ENCODE results near the gene CFAP43. TPM values are rescaled to one million over a fixed set of nuclear protein-coding genes. Genes with fewer than 3 reads are reported as not detected.

CFAP43 gene
- total and polyA plus RNA-seq, 2 of the 8 experiments (the other 6 are each of a cell fraction or from before 2014, with no cell fraction given): 0.11 to 0.27 TPM

DNA sequence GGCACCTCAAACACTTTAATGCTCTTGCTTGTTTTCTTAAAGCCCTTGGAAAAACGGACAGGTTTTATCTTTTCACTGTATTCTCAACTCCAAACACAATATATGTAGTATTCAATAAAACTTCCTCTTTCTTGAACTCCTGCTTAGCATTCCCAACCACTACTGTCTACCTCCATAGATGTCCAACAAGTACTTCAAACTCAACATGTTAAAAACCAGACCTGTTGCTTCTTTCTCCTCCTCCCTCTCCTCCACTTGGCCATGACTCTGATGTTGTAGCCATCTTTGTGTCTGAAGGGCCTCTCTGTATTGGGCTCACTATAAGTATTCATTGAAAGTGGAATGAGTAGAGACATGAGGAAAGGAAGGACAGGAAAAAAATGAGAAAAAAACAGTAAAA lies 130.3 kb downstream of the CFAP43 start:
- no peak overlapping the region for H2BK120ac ChIP-seq (replicated peaks; ENCODE audit: low read depth, low read length)
- H4K8ac ChIP-seq (ENCODE audit: extremely low read depth, insufficient read depth, low read length): no peak overlapping the region
- no peak overlapping the region for H2BK20ac ChIP-seq (ENCODE audit: low read length)
- peaks cover 0 to 2% (median 0%) of the 10 kb centered on the region in 4 experiments; a peak in 1 of 7 replicates for H3K4me1 ChIP-seq (replicated peaks in 1 of 4; ENCODE audit: control insufficient read depth in 3 of 4, insufficient read depth in 4 of 4, low read length in 3 of 4)
- H3K56ac ChIP-seq (replicated peaks; ENCODE audit: insufficient read length, low read depth, low read length): no peak overlapping the region
- no peak overlapping the region for H3K14ac ChIP-seq (ENCODE audit: insufficient read length)
- no peaks in the 10 kb centered on the region for H3K79me2 ChIP-seq (ENCODE audit: control insufficient read depth in 1 of 2, insufficient read depth in 2 of 2, low read length in 2 of 2)
- no peak overlapping the region for H2AFZ ChIP-seq (ENCODE audit: low read length)
- no peaks in the 10 kb centered on the region for H3K79me1 ChIP-seq (ENCODE audit: low read depth, low read length)
- no peaks in the 10 kb centered on the region for H3K27me3 ChIP-seq (replicated peaks in 1 of 4; ENCODE audit: control insufficient read depth in 3 of 4, extremely low read depth in 1 of 4, insufficient read depth in 3 of 4, low read length in 3 of 4)
- no peak overlapping the region for H4K5ac ChIP-seq (ENCODE audit: insufficient read length, low read depth, low read length)
- no peaks in the 10 kb centered on the region for H3K36me3 ChIP-seq (ENCODE audit: control insufficient read depth in 2 of 4, insufficient read depth in 4 of 4, low read length in 3 of 4)
- H2BK15ac ChIP-seq (ENCODE audit: low read length): no peak overlapping the region
- H3K27ac ChIP-seq (ENCODE audit: low read depth, low read length): no peak overlapping the region
- no peak overlapping the region for H3K4me3 ChIP-seq (ENCODE audit: extremely low read depth in 1 of 4, insufficient read depth in 2 of 4, low read depth in 3 of 4, low read length in 4 of 4)
- H3K23me2 ChIP-seq (ENCODE audit: low read depth, low read length): no peaks in the 10 kb centered on the region
- 88% methylated on average over 1 of the region's 1 CpG; no CpG with 5 or more reads in 1 of the 2 experiments for WGBS, 2 experiments (ENCODE audit: extremely low coverage in 1 of 2, insufficient coverage in 1 of 2, insufficient read length in 1 of 2, insufficient replicate concordance in 2 of 2, low coverage in 1 of 2, low lambda C conversion rate in 2 of 2, missing lambda C conversion rate in 1 of 2)
- no peak overlapping the region for H3K4ac ChIP-seq (replicated peaks; ENCODE audit: insufficient read length, low read depth, low read length)
- peaks cover 4 to 5% of the 10 kb centered on the region in 2 experiments; a peak in 3 of 4 replicates for H3K9me3 ChIP-seq (ENCODE audit: insufficient read depth in 2 of 2, low read depth in 1 of 2, low read length in 1 of 2)
- CTCF ChIA-PET (ENCODE audit: partially characterized antibody): no interaction called here
- no peak overlapping the region for H2BK5ac ChIP-seq (ENCODE audit: low read depth, low read length)
- no peak overlapping the region for H3K4me2 ChIP-seq (ENCODE audit: insufficient read depth in 1 of 2, low read depth in 2 of 2, low read length in 2 of 2)
- H3K18ac ChIP-seq (ENCODE audit: extremely low read depth, low read length): no peak overlapping the region
- TF ChIP-seq SP4 (IDR thresholded peaks at IDR 0.05; ENCODE audit: low read length): no peak
- TF ChIP-seq SIRT6 (IDR thresholded peaks at IDR 0.05; ENCODE audit: low read length): no peak
- no peak for TF ChIP-seq CEBPB (IDR thresholded peaks at IDR 0.05; ENCODE audit: low read depth, low read length)
- no peak for TF ChIP-seq RFX5 (IDR thresholded peaks at IDR 0.05; ENCODE audit: borderline replicate concordance, low read depth, low read length)
- TF ChIP-seq CREB1 (IDR thresholded peaks at IDR 0.05): no peak
- no peak for TF ChIP-seq SIN3A (conservative IDR thresholded peaks at IDR 0.05 in 1 of 2, IDR thresholded peaks at IDR 0.05 in 1 of 2; ENCODE audit: low read depth in 1 of 2, low read length in 2 of 2)
- TF ChIP-seq YY1 (IDR thresholded peaks at IDR 0.05; ENCODE audit: low read depth, low read length): no peak
- H2AK5ac ChIP-seq (ENCODE audit: low read depth, low read length): no peak overlapping the region
- DNase-seq (ENCODE audit: low read depth in 1 of 2, low spot score in 2 of 2) (no peak), FAIRE-seq (no peak)
- no peaks in the 10 kb centered on the region for H4K20me1 ChIP-seq (replicated peaks in 1 of 2; ENCODE audit: control insufficient read depth in 1 of 2, insufficient read depth in 2 of 2, low read length in 2 of 2)
- H3K23ac ChIP-seq (ENCODE audit: insufficient read length): no peak overlapping the region
- no peak overlapping the region for H3K9ac ChIP-seq (replicated peaks in 1 of 4; ENCODE audit: extremely low read depth in 1 of 4, low read depth in 3 of 4, low read length in 3 of 4)
- POLR2A ChIA-PET (ENCODE audit: partially characterized antibody): interaction anchor here (1.3 kb wide), 1 partner anchor 20 kb away, joined by 5 read pairs; the partner anchor contains the start of gene SFR1
- no peak overlapping the region for H4K91ac ChIP-seq (replicated peaks; ENCODE audit: insufficient read length, low read length)
- H2BK12ac ChIP-seq (ENCODE audit: low read depth, low read length): no peak overlapping the region

Measured in H1 (cell line).